ENCODE measurements around the gene NUP42.

DNA sequence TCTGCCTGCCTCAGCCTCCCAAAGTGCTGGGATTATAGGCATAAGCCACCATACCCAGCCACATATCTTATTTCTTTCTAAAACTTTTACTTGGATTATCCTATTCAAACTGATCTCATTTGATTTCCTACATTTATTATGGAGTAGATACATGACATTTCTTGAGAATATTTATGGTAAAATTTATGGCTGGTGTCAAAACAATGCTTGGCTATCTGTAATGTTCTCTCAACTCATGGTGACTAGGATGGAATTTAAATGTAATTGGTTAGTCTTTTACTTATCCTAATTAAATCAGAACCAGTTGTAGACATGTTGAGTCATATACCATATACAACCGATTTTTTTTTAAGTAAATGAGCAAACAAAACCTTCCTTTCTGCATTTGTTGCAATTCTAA is 4.1 kb downstream of the NUP42 start:
- no peak for TF ChIP-seq POLR2AphosphoS5 (IDR thresholded peaks at IDR 0.05; ENCODE audit: borderline replicate concordance, low read depth, low read length)
- TF ChIP-seq EZH2 (IDR thresholded peaks at IDR 0.05), result no peak
